ENCODE data around the gene BUD31.
"Not testable (repeated sequence)": the region's sequence is repeated elsewhere in the genome, so short reads cannot be mapped to it uniquely, and the experiment has no call there.

The BUD31 gene

GRCh38 chr7:99429756-99430155 is 21.0 kb downstream of the BUD31 start:
- no peak for DNase-seq

- not testable (repeated sequence) for DNase-seq
These were observed 23.2 kb downstream of the BUD31 start for GRCh38 chr7:99431756-99432540.

- DNase-seq, result no peak
These were observed 24.4 kb downstream of the BUD31 start for GRCh38 chr7:99433158-99433557.

GRCh38 chr7:99437946-99438572 is 29.3 kb downstream of the BUD31 start:
- DNase-seq, result no peak

GRCh38 chr7:99438573-99439480 is 30.1 kb downstream of the BUD31 start, which contains the start of the genes CPSF4 and PTCD1:
TSS of gene CPSF4 (plus strand) at chr7:99438943. CDS start at chr7:99439083, 140 bp downstream.
TSS of gene PTCD1 (minus strand) at chr7:99438798. CDS start at chr7:99435242, 3,556 bp downstream.
- peak; percentile 46 to 97 (median 93) for DNase-seq

- no peak for DNase-seq
These were observed 31.4 kb downstream of the BUD31 start for GRCh38 chr7:99440195-99440594.

GRCh38 chr7:99446096-99446495 is 37.3 kb downstream of the BUD31 start:
- DNase-seq, result no peak

GRCh38 chr7:99447943-99448342 is 39.2 kb downstream of the BUD31 start:
- no peak for DNase-seq

GRCh38 chr7:99448855-99449254 is 40.1 kb downstream of the BUD31 start:
- DNase-seq, result no peak

- DNase-seq, result no peak
These were observed 40.6 kb downstream of the BUD31 start for GRCh38 chr7:99449326-99449725.

GRCh38 chr7:99451936-99452335 is 43.2 kb downstream of the BUD31 start:
- peak in 24 of 51 donors; percentile 8 to 67 (median 29) for DNase-seq

GRCh38 chr7:99452541-99452940 is 43.8 kb downstream of the BUD31 start:
- no peak for DNase-seq

- DNase-seq, result no peak
These were observed 44.3 kb downstream of the BUD31 start for GRCh38 chr7:99453105-99453504.

- DNase-seq, result no peak
These were observed 47.1 kb downstream of the BUD31 start for GRCh38 chr7:99455874-99456273.

GRCh38 chr7:99456288-99456687 is 47.5 kb downstream of the BUD31 start:
- peak in 11 of 51 donors; percentile 6 to 43 (median 15) for DNase-seq

GRCh38 chr7:99457050-99457649 is 48.4 kb downstream of the BUD31 start:
- DNase-seq, result no peak

- no peak for DNase-seq
These were observed 49.1 kb downstream of the BUD31 start for GRCh38 chr7:99457650-99458493.

- no peak for DNase-seq
These were observed 50.3 kb downstream of the BUD31 start for GRCh38 chr7:99459087-99459486.

GRCh38 chr7:99460651-99461050 is 51.9 kb downstream of the BUD31 start:
- DNase-seq, result no peak

GRCh38 chr7:99461221-99461620 is 52.5 kb downstream of the BUD31 start:
- DNase-seq, result no peak

- no peak for DNase-seq
These were observed 56.6 kb downstream of the BUD31 start for GRCh38 chr7:99465421-99465768.
